HL-60 (cell line): ENCODE measurements around the gene KCTD14.

Experiments
- DNase-seq, 2 experiments: peaks; one replicate each; pipeline ENCODE4 v3.0.0-alpha.2; 2010 to 2020; ENCODE audit warnings: low read depth in 1 of 2, low spot score in 1 of 2
- H3K27ac ChIP-seq: fragments of 250-450 bp; sonication (Bioruptor Pico); replicated peaks from 2 replicates; pipeline ENCODE4 v1.5.1; 2020; ENCODE audit warnings: mild to moderate bottlenecking, moderate library complexity
- H3K27me3 ChIP-seq: fragments of 250-450 bp; sonication (Bioruptor Pico); 2 replicates; pipeline ENCODE4 v1.5.1; 2021; ENCODE audit warnings: mild to moderate bottlenecking, moderate library complexity; ENCODE audit not compliant: insufficient read depth, poor library complexity, severe bottlenecking
- H3K4me3 ChIP-seq: replicated peaks from 2 replicates; pipeline ENCODE4 v1.5.1; 2011; ENCODE audit warnings: mild to moderate bottlenecking, control low read depth, low read length; ENCODE audit not compliant: insufficient read depth
- CTCF ChIP-seq: IDR thresholded peaks from one replicate; pipeline ENCODE4 v1.5.1; 2011; ENCODE audit warnings: low read length, control low read depth, inconsistent platforms; ENCODE audit not compliant: insufficient read depth
- GABPA ChIP-seq: IDR thresholded peaks from 2 replicates; pipeline ENCODE4 v1.6.1; 2012; ENCODE audit warnings: low read depth
- POLR2AphosphoS5 ChIP-seq: IDR thresholded peaks from 2 replicates; pipeline ENCODE4 v1.6.1; 2012; ENCODE audit warnings: low read depth
- REST ChIP-seq: IDR thresholded peaks from 2 replicates; pipeline ENCODE4 v1.6.1; 2012; ENCODE audit warnings: low read depth; ENCODE audit not compliant: insufficient replicate concordance
- SPI1 ChIP-seq: IDR thresholded peaks from 2 replicates; pipeline ENCODE4 v1.6.1; 2012; ENCODE audit warnings: low read depth, mild to moderate bottlenecking, borderline replicate concordance

Gene KCTD14

GRCh38 chr11:78021611-78022010, 1.5 kb downstream of the KCTD14 start:
- no peak for DNase-seq
- TF ChIP-seq GABPA = no peak
- no peak for TF ChIP-seq CTCF
- no peak for TF ChIP-seq SPI1
- TF ChIP-seq POLR2AphosphoS5 = no peak
- no peak for TF ChIP-seq REST
- Histone ChIP-seq H3K27ac (no peak overlapping the region), H3K4me3 (no peak overlapping the region), H3K27me3 (no peaks in the 10 kb centered on the region)

- Histone ChIP-seq H3K27me3 (no peaks in the 10 kb centered on the region), H3K4me3 (no peak overlapping the region), H3K27ac (no peak overlapping the region)
- TF ChIP-seq GABPA (no peak), CTCF (no peak), SPI1 (no peak), REST (no peak), POLR2AphosphoS5 (no peak)
- DNase-seq = no peak
Measured at GRCh38 chr11:78020246-78020645, 2.8 kb downstream of the KCTD14 start.

- Histone ChIP-seq H3K4me3 (no peak overlapping the region), H3K27me3 (no peaks in the 10 kb centered on the region), H3K27ac (no peak overlapping the region)
- TF ChIP-seq REST (no peak), SPI1 (no peak), CTCF (no peak), POLR2AphosphoS5 (no peak), GABPA (no peak)
- DNase-seq = no peak
Measured at GRCh38 chr11:78019808-78020207, 3.3 kb downstream of the KCTD14 start.
